Hypothalamus (tissue), 51 donors: Measurements from ENCODE around the gene RANGRF.
"Not testable (repeated sequence)": the region's sequence is repeated elsewhere in the genome, so short reads cannot be mapped to it uniquely, and the experiment has no call there.

Source experiments
- DNase-seq, 51 donors: peaks; one replicate each; lab custom pipeline; 2025; lab: John Stamatoyannopoulos, UW

RANGRF gene

GRCh38 chr17:8288336-8289102 lies at the start of gene RANGRF:
RANGRF (plus strand) TSS chr17:8288670; CDS start chr17:8288789, 119 bp downstream.
- peak; percentile 51 to 93 (median 83) for DNase-seq

- no peak for DNase-seq
Measured at GRCh38 chr17:8243827-8244226, 44.6 kb upstream of the RANGRF start.

- DNase-seq: no peak
Measured at GRCh38 chr17:8244768-8245167, 43.7 kb upstream of the RANGRF start.

GRCh38 chr17:8248751-8249607 lies 39.5 kb upstream of the RANGRF start, which contains the start of gene PFAS:
PFAS (plus strand) TSS chr17:8249289; CDS start chr17:8253938, 4,649 bp downstream.
- DNase-seq: peak; percentile 45 to 96 (median 89)

GRCh38 chr17:8249621-8250500 lies 38.6 kb upstream of the RANGRF start:
- DNase-seq: no peak

- DNase-seq: not testable (repeated sequence)
Measured at GRCh38 chr17:8251411-8251810, 37.1 kb upstream of the RANGRF start.

- peak in 11 of 51 donors; percentile 2 to 24 (median 13) for DNase-seq
Measured at GRCh38 chr17:8253801-8254200, 34.7 kb upstream of the RANGRF start.

GRCh38 chr17:8254881-8255280 lies 33.6 kb upstream of the RANGRF start:
- DNase-seq: no peak

- no peak for DNase-seq
Measured at GRCh38 chr17:8255499-8255898, 33.0 kb upstream of the RANGRF start.

GRCh38 chr17:8256291-8256690 lies 32.2 kb upstream of the RANGRF start:
- DNase-seq: no peak

- DNase-seq: no peak
Measured at GRCh38 chr17:8256691-8257090, 31.8 kb upstream of the RANGRF start.

- DNase-seq: no peak
Measured at GRCh38 chr17:8257801-8258200, 30.7 kb upstream of the RANGRF start.

GRCh38 chr17:8264320-8264719 lies 24.1 kb upstream of the RANGRF start:
- DNase-seq: no peak

- no peak for DNase-seq
Measured at GRCh38 chr17:8264836-8265542, 23.5 kb upstream of the RANGRF start.

- no peak for DNase-seq
Measured at GRCh38 chr17:8266648-8267479, 21.6 kb upstream of the RANGRF start.

GRCh38 chr17:8267480-8268147 lies 20.9 kb upstream of the RANGRF start:
- no peak for DNase-seq

GRCh38 chr17:8268550-8269298 lies 19.7 kb upstream of the RANGRF start:
- DNase-seq: no peak

- no peak for DNase-seq
Measured at GRCh38 chr17:8272421-8272820, 16.0 kb upstream of the RANGRF start.
